NOMO-1 treated with DMSO at 0.1 percent for 48 hours (cell line): ENCODE results near the gene PPP3CA.

Experiments
- DNase-seq: peaks from one replicate; lab custom pipeline; 2025; ENCODE audit not compliant: unreplicated experiment; lab: John Stamatoyannopoulos, UW

Gene PPP3CA

GRCh38 chr4:101289306-101289705, 58.0 kb downstream of the PPP3CA start:
- DNase-seq = peak; percentile 3

- DNase-seq = peak; percentile 7
Measured at GRCh38 chr4:101288365-101289145, 58.8 kb downstream of the PPP3CA start.

GRCh38 chr4:101287324-101287723, 60.0 kb downstream of the PPP3CA start:
- DNase-seq = no peak

GRCh38 chr4:101286663-101287062, 60.7 kb downstream of the PPP3CA start:
- DNase-seq = no peak

- no peak for DNase-seq
Measured at GRCh38 chr4:101285985-101286384, 61.3 kb downstream of the PPP3CA start.

- DNase-seq = no peak
Measured at GRCh38 chr4:101284546-101284945, 62.8 kb downstream of the PPP3CA start.

GRCh38 chr4:101283434-101283833, 63.9 kb downstream of the PPP3CA start:
- DNase-seq = peak; percentile 56

GRCh38 chr4:101282076-101282844, 65.1 kb downstream of the PPP3CA start:
- peak; percentile 7 for DNase-seq

GRCh38 chr4:101280866-101281600, 66.3 kb downstream of the PPP3CA start:
- DNase-seq = no peak

GRCh38 chr4:101279377-101279871, 67.9 kb downstream of the PPP3CA start:
- peak; percentile 63 for DNase-seq

- DNase-seq = no peak
Measured at GRCh38 chr4:101277671-101278070, 69.7 kb downstream of the PPP3CA start.

- no peak for DNase-seq
Measured at GRCh38 chr4:101276661-101277060, 70.7 kb downstream of the PPP3CA start.

GRCh38 chr4:101274888-101275752, 72.2 kb downstream of the PPP3CA start:
- DNase-seq = peak; percentile 75

GRCh38 chr4:101271516-101271915, 75.8 kb downstream of the PPP3CA start:
- no peak for DNase-seq

- no peak for DNase-seq
Measured at GRCh38 chr4:101269682-101270081, 77.6 kb downstream of the PPP3CA start.

- no peak for DNase-seq
Measured at GRCh38 chr4:101265816-101266172, 81.5 kb downstream of the PPP3CA start.

- no peak for DNase-seq
Measured at GRCh38 chr4:101264993-101265815, 82.1 kb downstream of the PPP3CA start.

GRCh38 chr4:101264512-101264911, 82.8 kb downstream of the PPP3CA start:
- DNase-seq = no peak

GRCh38 chr4:101262683-101263082, 84.6 kb downstream of the PPP3CA start:
- DNase-seq = no peak

GRCh38 chr4:101259876-101260275, 87.5 kb downstream of the PPP3CA start:
- DNase-seq = no peak
